SK-N-SH (cell line): ENCODE measurements around the gene MPV17L2. TPM values are rescaled to one million over a fixed set of nuclear protein-coding genes. Genes with fewer than 3 reads are reported as not detected.

Experiments used
- CTCF ChIA-PET: fragments of 300-600, 350-600 bp; formaldehyde crosslinking; extraction: SDS; loops from one replicate; lab custom pipeline; 2021; lab: Yijun Ruan, JAX
- POLR2A ChIA-PET: fragments of 350-600 bp; sonication (Branson Sonifier 250); formaldehyde crosslinking; extraction: SDS; loops from one replicate; lab custom pipeline; 2020; ENCODE audit warnings: antibody characterized with exemption, inconsistent platforms; lab: Yijun Ruan, JAX
- DNase-seq: peaks from one replicate; pipeline ENCODE4 v3.0.0; 2012
- H2AFZ ChIP-seq: fragments of 200-600 bp; sonication (generic); 2 replicates; pipeline ENCODE4 v1.8.1; 2016; ENCODE audit warnings: antibody characterized with exemption, mild to moderate bottlenecking, low read depth
- H3F3A ChIP-seq: fragments of 200-600 bp; sonication (generic); replicated peaks from 2 replicates; pipeline ENCODE3; 2016; ENCODE audit warnings: antibody characterized with exemption, mild to moderate bottlenecking; ENCODE audit not compliant: insufficient read depth
- H3K27ac ChIP-seq, 2 experiments: fragments of 200-500 bp in 1 of 2; fragments of 200-600 bp in 1 of 2; sonication (Bioruptor generic) in 1 of 2; sonication (generic), shearing (Covaris generic) in 1 of 2; 2 replicates each; pipeline versions ENCODE4 v1.5.1 to v1.6.1; 2014 to 2016; ENCODE audit warnings: low read depth in 2 of 2, inconsistent platforms in 1 of 2, low read length in 1 of 2, mild to moderate bottlenecking in 1 of 2, mixed read lengths in 1 of 2
- H3K27me3 ChIP-seq: fragments of 200-600 bp; sonication (generic), shearing (Covaris generic); 2 replicates; pipeline ENCODE4 v1.6.1; 2016; ENCODE audit warnings: mixed run types; ENCODE audit not compliant: insufficient read depth
- H3K36me3 ChIP-seq, 2 experiments: fragments of 200-500 bp in 1 of 2; fragments of 200-600 bp in 1 of 2; sonication (Bioruptor generic) in 1 of 2; sonication (generic) in 1 of 2; replicated peaks in 1 of 2; 2 replicates each; pipeline versions ENCODE3 to v1.5.1; 2014 to 2016; ENCODE audit warnings: low read length in 1 of 2, mild to moderate bottlenecking in 1 of 2; ENCODE audit not compliant: insufficient read depth in 2 of 2, control insufficient read depth in 1 of 2
- H3K4me1 ChIP-seq, 2 experiments: fragments of 200-500 bp in 1 of 2; fragments of 200-600 bp in 1 of 2; sonication (Bioruptor generic) in 1 of 2; sonication (generic), shearing (Covaris generic) in 1 of 2; 2 replicates each; pipeline versions ENCODE4 v1.5.1 to v1.6.1; 2014 to 2016; ENCODE audit warnings: low read depth in 1 of 2, low read length in 1 of 2, mixed run types in 1 of 2; ENCODE audit not compliant: insufficient read depth in 2 of 2, control insufficient read depth in 1 of 2
- H3K4me2 ChIP-seq: fragments of 200-600 bp; sonication (generic), shearing (Covaris generic); 2 replicates; pipeline ENCODE4 v1.6.1; 2017; ENCODE audit warnings: mixed run types
- H3K4me3 ChIP-seq, 2 experiments: fragments of 200-500 bp in 1 of 2; fragments of 200-600 bp in 1 of 2; sonication (Bioruptor generic) in 1 of 2; sonication (generic), shearing (Covaris generic) in 1 of 2; 2 replicates each; pipeline versions ENCODE4 v1.5.1 to v1.8.1; 2014 to 2016; ENCODE audit warnings: low read depth in 2 of 2, inconsistent platforms in 1 of 2, low read length in 1 of 2, mild to moderate bottlenecking in 1 of 2, mixed read lengths in 1 of 2, moderate library complexity in 1 of 2
- H3K79me2 ChIP-seq: fragments of 200-600 bp; sonication (generic); 2 replicates; pipeline ENCODE4 v1.8.1; 2017; ENCODE audit warnings: mild to moderate bottlenecking; ENCODE audit not compliant: insufficient read depth
- H3K9ac ChIP-seq: fragments of 200-600 bp; sonication (generic); 2 replicates; pipeline ENCODE4 v1.6.1; 2017; ENCODE audit warnings: mixed run types
- H3K9me2 ChIP-seq: fragments of 200-600 bp; sonication (generic); 2 replicates; pipeline ENCODE4 v1.6.1; 2017; ENCODE audit warnings: mixed run types
- H3K9me3 ChIP-seq: fragments of 200-600 bp; sonication (generic); 2 replicates; pipeline ENCODE4 v1.6.1; 2017; ENCODE audit warnings: mixed run types, mild to moderate bottlenecking, moderate library complexity
- H4K20me1 ChIP-seq: fragments of 200-600 bp; sonication (generic); 2 replicates; pipeline ENCODE4 v1.6.1; 2017; ENCODE audit warnings: mild to moderate bottlenecking, mixed run types; ENCODE audit not compliant: insufficient read depth
- CHD2 ChIP-seq: fragments of 150-350 bp; IDR thresholded peaks from 2 replicates; pipeline ENCODE4 v1.6.1; 2018; ENCODE audit warnings: low read length; ENCODE audit not compliant: partially characterized antibody
- ELF1 ChIP-seq: IDR thresholded peaks from 2 replicates; pipeline ENCODE4 v1.4.0; 2012
- EP300 ChIP-seq, 2 experiments: IDR thresholded peaks; 2 replicates each; pipeline versions ENCODE4 v1.4.0 to v1.6.1; 2012; ENCODE audit warnings: borderline replicate concordance in 1 of 2, low read depth in 1 of 2, low read length in 1 of 2
- FOXM1 ChIP-seq: IDR thresholded peaks from 2 replicates; pipeline ENCODE4 v1.4.0; 2012; ENCODE audit warnings: low read depth, mild to moderate bottlenecking
- GABPA ChIP-seq: IDR thresholded peaks from 2 replicates; pipeline ENCODE4 v1.4.0; 2012; ENCODE audit warnings: low read depth, mild to moderate bottlenecking
- GATA2 ChIP-seq: sonication (generic); formaldehyde crosslinking; IDR thresholded peaks from 2 replicates; pipeline ENCODE4 v1.5.0; 2020; ENCODE audit warnings: mild to moderate bottlenecking, missing genetic modification reagents
- NFIC ChIP-seq: IDR thresholded peaks from 2 replicates; pipeline ENCODE4 v1.4.0; 2012; ENCODE audit warnings: borderline replicate concordance
- NRF1 ChIP-seq: IDR thresholded peaks from 2 replicates; pipeline ENCODE4 v1.6.1; 2012; ENCODE audit warnings: low read depth, mild to moderate bottlenecking, low read length
- POLR2AphosphoS5 ChIP-seq: IDR thresholded peaks from 2 replicates; pipeline ENCODE4 v1.6.1; 2012; ENCODE audit warnings: low read depth, low read length
- RCOR1 ChIP-seq: fragments of 150-350 bp; IDR thresholded peaks from 2 replicates; pipeline ENCODE4 v1.6.1; 2017; ENCODE audit warnings: antibody characterized with exemption, low read length
- SIN3A ChIP-seq: IDR thresholded peaks from 2 replicates; pipeline ENCODE4 v1.6.1; 2012; ENCODE audit warnings: low read depth, mild to moderate bottlenecking, low read length, moderate library complexity, borderline replicate concordance
- USF2 ChIP-seq: fragments of 150-350 bp; IDR thresholded peaks from 2 replicates; pipeline ENCODE4 v1.6.1; 2017; ENCODE audit warnings: antibody characterized with exemption, low read length, low read depth, borderline replicate concordance
- YY1 ChIP-seq: IDR thresholded peaks from 2 replicates; pipeline ENCODE4 v1.4.0; 2012; ENCODE audit warnings: low read depth, mild to moderate bottlenecking
- ZBTB33 ChIP-seq: IDR thresholded peaks from 2 replicates; pipeline ENCODE4 v1.4.0; 2012; ENCODE audit warnings: low read depth, borderline replicate concordance
- WGBS: methylation state at CpG from one replicate; pipeline ENCODE4 v1.1.6; 2017; ENCODE audit warnings: low lambda C conversion rate; 5-methylcytosine and 5-hydroxymethylcytosine counted together
- polyA plus RNA-seq, 3 experiments: library from polyadenylated mRNA; depleted of rRNA; stranded (reverse); fragments of >200 nt; gene quantifications; 2 replicates each; pipeline ENCODE4 v1.2.3, GENCODE V29; 2012
- TF ChIP-seq, protein P1 (sequence below): fragments of 200-600 bp; sonication (generic); IDR thresholded peaks from 2 replicates; pipeline ENCODE4 v1.6.1; 2017; ENCODE audit warnings: antibody characterized with exemption, mild to moderate bottlenecking, moderate library complexity
- TF ChIP-seq, protein P2 (sequence below): IDR thresholded peaks from 2 replicates; pipeline ENCODE4 v1.4.0; 2012; ENCODE audit warnings: low read depth
- TF ChIP-seq, protein P3 (sequence below): IDR thresholded peaks from 2 replicates; pipeline ENCODE4; 2012

Gene MPV17L2
- polyA plus RNA-seq, 1 of the 3 experiments (the other 2 are of a cell fraction), result 17.5 TPM

- Histone ChIP-seq H3K4me1 (peaks cover 0 to 11% of the 10 kb centered on the region in 2 experiments; a peak in 1 of 4 replicates), H3K9ac (no peak overlapping the region), H4K20me1 (no peaks in the 10 kb centered on the region), H3K36me3 (no peaks in the 10 kb centered on the region), H3K9me3 (no peaks in the 10 kb centered on the region), H3K27me3 (no peaks in the 10 kb centered on the region), H3K9me2 (no peaks in the 10 kb centered on the region), H3K4me2 (no peak overlapping the region), H3K79me2 (no peaks in the 10 kb centered on the region), H3K4me3 (no peak overlapping the region), H3K27ac (no peak overlapping the region), H2AFZ (no peak overlapping the region), H3F3A (no peaks in the 10 kb centered on the region)
- ChIA-PET CTCF (interaction anchor here (1.2 to 4.6 kb wide), 10 partner anchors 10 to 90 kb away, joined by 3 to 82 read pairs (median 15); partner anchors contain the start of genes LSM4 and MPV17L2), POLR2A (interaction anchor here (1.8 kb wide), 1 partner anchor 185 kb away, joined by 6 read pairs; no protein-coding TSS in a partner anchor)
- 41% methylated on average over 4 of the region's 4 CpGs for WGBS
- DNase-seq, result no peak
- TF ChIP-seq USF2 (no peak), CHD2 (no peak), ELF1 (no peak), NRF1 (no peak), GATA2 (CRISPR knock-in tag) (no peak), EP300 (IDR thresholded peaks at IDR 0.05; ENCODE audit: borderline replicate concordance in 1 of 2, low read depth in 1 of 2, low read length in 1 of 2) (no peak), FOXM1 (no peak), POLR2AphosphoS5 (no peak), GABPA (no peak), RCOR1 (no peak), NFIC (no peak), ZBTB33 (no peak), SIN3A (no peak), YY1 (no peak)
- TF ChIP-seq, protein P1, sequence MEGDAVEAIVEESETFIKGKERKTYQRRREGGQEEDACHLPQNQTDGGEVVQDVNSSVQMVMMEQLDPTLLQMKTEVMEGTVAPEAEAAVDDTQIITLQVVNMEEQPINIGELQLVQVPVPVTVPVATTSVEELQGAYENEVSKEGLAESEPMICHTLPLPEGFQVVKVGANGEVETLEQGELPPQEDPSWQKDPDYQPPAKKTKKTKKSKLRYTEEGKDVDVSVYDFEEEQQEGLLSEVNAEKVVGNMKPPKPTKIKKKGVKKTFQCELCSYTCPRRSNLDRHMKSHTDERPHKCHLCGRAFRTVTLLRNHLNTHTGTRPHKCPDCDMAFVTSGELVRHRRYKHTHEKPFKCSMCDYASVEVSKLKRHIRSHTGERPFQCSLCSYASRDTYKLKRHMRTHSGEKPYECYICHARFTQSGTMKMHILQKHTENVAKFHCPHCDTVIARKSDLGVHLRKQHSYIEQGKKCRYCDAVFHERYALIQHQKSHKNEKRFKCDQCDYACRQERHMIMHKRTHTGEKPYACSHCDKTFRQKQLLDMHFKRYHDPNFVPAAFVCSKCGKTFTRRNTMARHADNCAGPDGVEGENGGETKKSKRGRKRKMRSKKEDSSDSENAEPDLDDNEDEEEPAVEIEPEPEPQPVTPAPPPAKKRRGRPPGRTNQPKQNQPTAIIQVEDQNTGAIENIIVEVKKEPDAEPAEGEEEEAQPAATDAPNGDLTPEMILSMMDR, result no peak
- TF ChIP-seq, protein P2, sequence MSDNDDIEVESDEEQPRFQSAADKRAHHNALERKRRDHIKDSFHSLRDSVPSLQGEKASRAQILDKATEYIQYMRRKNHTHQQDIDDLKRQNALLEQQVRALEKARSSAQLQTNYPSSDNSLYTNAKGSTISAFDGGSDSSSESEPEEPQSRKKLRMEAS, result no peak
- TF ChIP-seq, protein P3, sequence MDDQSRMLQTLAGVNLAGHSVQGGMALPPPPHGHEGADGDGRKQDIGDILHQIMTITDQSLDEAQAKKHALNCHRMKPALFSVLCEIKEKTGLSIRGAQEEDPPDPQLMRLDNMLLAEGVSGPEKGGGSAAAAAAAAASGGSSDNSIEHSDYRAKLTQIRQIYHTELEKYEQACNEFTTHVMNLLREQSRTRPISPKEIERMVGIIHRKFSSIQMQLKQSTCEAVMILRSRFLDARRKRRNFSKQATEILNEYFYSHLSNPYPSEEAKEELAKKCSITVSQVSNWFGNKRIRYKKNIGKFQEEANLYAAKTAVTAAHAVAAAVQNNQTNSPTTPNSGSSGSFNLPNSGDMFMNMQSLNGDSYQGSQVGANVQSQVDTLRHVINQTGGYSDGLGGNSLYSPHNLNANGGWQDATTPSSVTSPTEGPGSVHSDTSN, result no peak
- TF ChIP-seq, all 33 proteins: peak for 0
Observed at GRCh38 chr19:18231775-18232174, 38.8 kb downstream of the MPV17L2 start.
